RWPE1 (cell line): Measurements from ENCODE around the gene EPS8L1.
A peak's percentile ranks its signal among the peaks of the same experiment; 100 is the strongest.

Experiments
- CTCF ChIA-PET: fragments of 350-600 bp; sonication (Branson Sonifier 250); formaldehyde crosslinking; extraction: SDS; loops from one replicate; lab custom pipeline; 2021; lab: Yijun Ruan, JAX
- POLR2A ChIA-PET: fragments of 400-600 bp; formaldehyde crosslinking; extraction: SDS; loops from one replicate; lab custom pipeline; 2020; ENCODE audit warnings: antibody characterized with exemption; ENCODE audit not compliant: low non-redundant PET; lab: Yijun Ruan, JAX
- DNase-seq: peaks from one replicate; pipeline ENCODE4 v3.0.0; 2012; ENCODE audit warnings: low spot score
- H3K27ac ChIP-seq: fragments of 450-650 bp; 2 replicates; pipeline ENCODE4 v1.5.1; 2017
- TF ChIP-seq, protein P1 (sequence below): fragments of 450-650 bp; conservative IDR thresholded peaks from 2 replicates; pipeline ENCODE4 v1.5.1; 2017; ENCODE audit warnings: low read depth, mild to moderate bottlenecking

EPS8L1 gene

DNA sequence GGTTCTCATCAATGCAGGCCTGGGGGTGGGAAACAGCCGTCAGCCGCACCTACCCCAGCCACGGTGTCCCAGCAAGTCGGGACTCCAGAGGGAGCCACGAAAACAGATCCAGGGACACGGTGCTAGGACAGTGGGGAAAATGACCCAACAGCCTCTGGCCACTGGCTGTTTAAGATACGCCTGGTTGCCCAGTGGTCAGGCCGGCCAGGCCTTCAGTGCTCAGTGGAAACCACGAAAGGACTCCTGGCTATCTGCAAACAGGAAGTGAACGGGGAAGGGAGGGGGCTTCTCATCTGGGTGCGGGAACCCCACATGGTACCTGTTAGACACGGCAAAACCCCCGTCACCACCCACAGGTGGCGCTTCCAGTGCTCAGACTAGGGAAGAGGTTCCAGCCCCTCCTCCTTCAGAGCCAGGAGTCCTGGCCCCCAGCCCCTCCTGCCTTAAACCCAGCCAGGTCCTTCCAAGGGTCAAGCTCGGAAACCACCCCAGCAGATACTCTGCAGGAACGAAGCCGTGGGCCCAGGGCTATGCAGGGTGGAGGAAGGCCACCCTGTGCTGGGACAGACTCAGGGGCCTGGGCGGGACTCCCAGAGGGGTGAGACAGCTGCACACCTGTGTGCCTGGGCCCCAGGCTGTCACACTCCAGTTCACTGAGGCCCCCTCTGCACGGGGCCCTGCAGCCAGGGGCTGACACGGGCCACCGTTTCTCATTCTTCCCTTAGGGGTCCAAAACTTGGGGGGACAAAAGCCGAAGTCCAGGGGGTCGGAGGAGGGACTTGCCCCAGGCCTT is 37.3 kb downstream of the EPS8L1 start:
- ChIA-PET POLR2A (no interaction called here), CTCF (no interaction called here)
- TF ChIP-seq, protein P1, sequence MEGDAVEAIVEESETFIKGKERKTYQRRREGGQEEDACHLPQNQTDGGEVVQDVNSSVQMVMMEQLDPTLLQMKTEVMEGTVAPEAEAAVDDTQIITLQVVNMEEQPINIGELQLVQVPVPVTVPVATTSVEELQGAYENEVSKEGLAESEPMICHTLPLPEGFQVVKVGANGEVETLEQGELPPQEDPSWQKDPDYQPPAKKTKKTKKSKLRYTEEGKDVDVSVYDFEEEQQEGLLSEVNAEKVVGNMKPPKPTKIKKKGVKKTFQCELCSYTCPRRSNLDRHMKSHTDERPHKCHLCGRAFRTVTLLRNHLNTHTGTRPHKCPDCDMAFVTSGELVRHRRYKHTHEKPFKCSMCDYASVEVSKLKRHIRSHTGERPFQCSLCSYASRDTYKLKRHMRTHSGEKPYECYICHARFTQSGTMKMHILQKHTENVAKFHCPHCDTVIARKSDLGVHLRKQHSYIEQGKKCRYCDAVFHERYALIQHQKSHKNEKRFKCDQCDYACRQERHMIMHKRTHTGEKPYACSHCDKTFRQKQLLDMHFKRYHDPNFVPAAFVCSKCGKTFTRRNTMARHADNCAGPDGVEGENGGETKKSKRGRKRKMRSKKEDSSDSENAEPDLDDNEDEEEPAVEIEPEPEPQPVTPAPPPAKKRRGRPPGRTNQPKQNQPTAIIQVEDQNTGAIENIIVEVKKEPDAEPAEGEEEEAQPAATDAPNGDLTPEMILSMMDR, result no peak
- H3K27ac ChIP-seq, result peak overlapping the region; percentile 80
- no peak for DNase-seq

DNA sequence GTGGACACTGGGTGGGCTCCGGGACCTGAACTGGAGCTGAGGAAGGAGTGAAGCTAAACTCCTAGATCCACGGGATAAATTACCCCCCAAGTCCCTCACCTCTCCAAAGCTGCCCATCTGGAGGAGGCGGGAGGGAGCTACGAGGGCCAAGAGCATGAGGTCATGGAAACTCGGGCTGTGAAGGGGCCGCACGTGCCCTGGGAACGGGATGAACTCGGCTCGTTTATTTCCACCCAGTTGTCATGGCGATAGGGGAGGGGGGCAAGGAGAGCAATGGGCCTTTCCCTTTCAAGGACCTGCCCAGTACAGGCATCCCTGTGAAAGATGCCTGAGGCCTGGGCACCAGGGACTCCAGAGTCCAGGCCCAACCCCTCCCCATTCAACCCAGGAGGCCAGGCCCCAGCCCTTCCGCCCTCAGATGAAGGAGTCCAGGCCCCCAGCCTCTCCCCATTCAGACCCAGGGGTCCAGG is 37.9 kb downstream of the EPS8L1 start:
- DNase-seq, result peak; percentile 34
- TF ChIP-seq, protein P1, result no peak
- ChIA-PET POLR2A (no interaction called here), CTCF (no interaction called here)
- H3K27ac ChIP-seq, result peak overlapping the region; percentile 80

DNA sequence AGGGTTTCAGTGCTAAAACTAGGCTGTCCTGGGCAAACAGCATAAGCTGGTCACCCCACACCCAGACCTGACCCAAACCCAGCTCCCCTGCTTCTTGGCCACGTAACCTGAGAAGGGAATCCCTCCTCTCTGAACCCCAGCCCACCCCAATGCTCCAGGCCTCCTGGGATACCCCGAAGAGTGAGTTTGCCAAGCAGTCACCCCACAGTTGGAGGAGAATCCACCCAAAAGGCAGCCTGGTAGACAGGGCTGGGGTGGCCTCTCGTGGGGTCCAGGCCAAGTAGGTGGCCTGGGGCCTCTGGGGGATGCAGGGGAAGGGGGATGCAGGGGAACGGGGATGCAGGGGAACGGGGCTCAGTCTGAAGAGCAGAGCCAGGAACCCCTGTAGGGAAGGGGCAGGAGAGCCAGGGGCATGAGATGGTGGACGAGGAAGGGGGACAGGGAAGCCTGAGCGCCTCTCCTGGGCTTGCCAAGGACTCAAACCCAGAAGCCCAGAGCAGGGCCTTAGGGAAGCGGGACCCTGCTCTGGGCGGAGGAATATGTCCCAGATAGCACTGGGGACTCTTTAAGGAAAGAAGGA is 39.0 kb downstream of the EPS8L1 start:
- H3K27ac ChIP-seq, result peak overlapping the region; percentile 80
- ChIA-PET POLR2A (no interaction called here), CTCF (interaction anchor here (1.0 to 1.5 kb wide), 2 partner anchors 26 to 27 kb away, joined by 4 to 8 read pairs; no protein-coding TSS in a partner anchor)
- TF ChIP-seq, protein P1, result no peak
- no peak for DNase-seq

DNA sequence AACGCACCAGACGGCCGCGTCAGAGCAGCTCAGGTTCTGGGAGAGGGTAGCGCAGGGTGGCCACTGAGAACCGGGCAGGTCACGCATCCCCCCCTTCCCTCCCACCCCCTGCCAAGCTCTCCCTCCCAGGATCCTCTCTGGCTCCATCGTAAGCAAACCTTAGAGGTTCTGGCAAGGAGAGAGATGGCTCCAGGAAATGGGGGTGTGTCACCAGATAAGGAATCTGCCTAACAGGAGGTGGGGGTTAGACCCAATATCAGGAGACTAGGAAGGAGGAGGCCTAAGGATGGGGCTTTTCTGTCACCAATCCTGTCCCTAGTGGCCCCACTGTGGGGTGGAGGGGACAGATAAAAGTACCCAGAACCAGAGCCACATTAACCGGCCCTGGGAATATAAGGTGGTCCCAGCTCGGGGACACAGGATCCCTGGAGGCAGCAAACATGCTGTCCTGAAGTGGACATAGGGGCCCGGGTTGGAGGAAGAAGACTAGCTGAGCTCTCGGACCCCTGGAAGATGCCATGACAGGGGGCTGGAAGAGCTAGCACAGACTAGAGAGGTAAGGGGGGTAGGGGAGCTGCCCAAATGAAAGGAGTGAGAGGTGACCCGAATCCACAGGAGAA is 39.9 kb downstream of the EPS8L1 start:
- ChIA-PET POLR2A (no interaction called here), CTCF (interaction anchor here (1.0 to 1.5 kb wide), 2 partner anchors 26 to 27 kb away, joined by 4 to 8 read pairs; no protein-coding TSS in a partner anchor)
- H3K27ac ChIP-seq, result peak overlapping the region; percentile 80
- TF ChIP-seq, protein P1, result no peak
- DNase-seq, result no peak

DNA sequence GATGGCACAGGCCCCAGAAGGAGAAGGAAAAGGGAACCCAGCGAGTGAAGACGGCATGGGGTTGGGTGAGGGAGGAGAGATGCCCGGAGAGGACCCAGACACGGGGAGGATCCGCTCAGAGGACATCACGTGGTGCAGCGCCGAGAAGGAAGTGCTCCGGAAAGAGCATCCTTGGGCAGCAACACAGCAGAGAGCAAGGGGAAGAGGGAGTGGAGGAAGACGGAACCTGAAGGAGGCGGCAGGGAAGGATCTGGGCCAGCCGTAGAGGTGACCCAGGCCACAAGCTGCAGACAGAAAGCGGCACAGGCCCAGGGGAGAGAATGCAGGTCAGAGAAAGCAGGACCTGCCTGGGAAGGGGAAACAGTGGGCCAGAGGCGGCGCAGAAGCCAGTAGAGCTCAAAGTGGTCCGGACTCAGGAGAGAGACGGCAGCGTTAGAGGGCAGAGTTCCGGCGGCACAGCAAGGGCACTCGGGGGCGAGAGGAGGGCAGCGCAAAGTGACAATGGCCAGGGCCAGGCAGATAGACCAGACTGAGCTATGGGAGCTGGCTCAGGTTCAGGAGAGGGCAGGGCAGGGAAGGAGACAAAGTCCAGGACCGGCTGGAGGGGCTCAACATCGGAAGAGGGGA is 40.7 kb downstream of the EPS8L1 start:
- DNase-seq, result peak; percentile 57
- peak overlapping the region; percentile 80 for H3K27ac ChIP-seq
- TF ChIP-seq, protein P1, result no peak
- ChIA-PET POLR2A (interaction anchor here (0.6 kb wide), 1 partner anchor 36 kb away, joined by 3 read pairs; no protein-coding TSS in a partner anchor), CTCF (interaction anchor here (0.7 to 1.5 kb wide), 2 partner anchors 27 to 588 kb away, joined by 3 to 4 read pairs; no protein-coding TSS in a partner anchor)
